Right kidney (tissue), 1 donor: ENCODE data around the gene FBXO3.

ENCODE experiments used
- DNase-seq: peaks from one replicate; pipeline ENCODE4 v3.0.0-alpha.2; 2016

The FBXO3 gene

DNA sequence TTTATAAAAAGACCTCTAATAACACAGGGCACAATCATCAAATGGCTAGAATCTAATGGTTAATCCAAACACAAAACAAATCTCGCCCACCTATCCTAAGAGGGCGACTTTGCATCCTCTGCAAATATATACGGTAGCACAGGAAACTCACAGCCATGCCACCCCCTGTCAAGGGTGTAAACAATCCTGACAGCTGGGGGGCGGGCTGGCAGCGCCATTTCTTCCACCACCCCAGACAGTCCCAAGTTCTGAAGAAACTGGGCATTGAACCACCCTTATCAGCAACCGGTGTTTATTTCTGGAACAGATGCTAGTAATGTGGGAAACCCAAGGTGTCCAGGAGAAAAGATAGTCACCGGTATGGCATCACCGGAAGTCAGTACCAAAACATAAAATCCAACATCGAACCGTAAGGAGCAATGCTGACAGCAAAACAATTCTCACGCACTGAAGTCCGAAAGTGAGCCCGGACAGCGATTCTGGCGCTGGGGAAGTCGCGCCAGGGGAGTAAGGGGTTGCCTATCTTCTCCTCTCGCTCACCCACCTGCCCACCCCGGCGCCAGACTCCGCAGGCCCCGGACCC lies 825 bp downstream of the FBXO3 start:
- DNase-seq: no peak

GRCh38 chr11:33772870-33773269 lies 1.4 kb downstream of the FBXO3 start:
- DNase-seq: no peak

DNA sequence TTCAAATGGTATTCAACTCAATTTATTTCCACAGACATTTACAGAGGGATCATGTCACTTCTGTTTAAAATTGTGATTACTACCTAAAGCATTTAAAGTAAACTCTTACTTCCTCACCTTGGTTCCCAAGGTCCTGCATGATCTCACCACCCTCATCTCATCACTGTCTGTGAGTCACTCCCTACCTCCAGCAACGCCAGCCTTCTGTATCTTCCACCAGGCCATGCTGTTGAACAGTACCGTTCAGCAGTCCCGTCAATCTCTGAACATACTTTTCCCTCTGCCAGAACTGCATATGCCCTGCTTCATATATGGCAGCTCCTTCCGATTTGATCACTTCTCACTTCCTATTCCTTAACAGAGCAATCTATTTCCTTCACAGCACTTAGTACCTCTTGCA lies 2.0 kb downstream of the FBXO3 start:
- DNase-seq: no peak

DNA sequence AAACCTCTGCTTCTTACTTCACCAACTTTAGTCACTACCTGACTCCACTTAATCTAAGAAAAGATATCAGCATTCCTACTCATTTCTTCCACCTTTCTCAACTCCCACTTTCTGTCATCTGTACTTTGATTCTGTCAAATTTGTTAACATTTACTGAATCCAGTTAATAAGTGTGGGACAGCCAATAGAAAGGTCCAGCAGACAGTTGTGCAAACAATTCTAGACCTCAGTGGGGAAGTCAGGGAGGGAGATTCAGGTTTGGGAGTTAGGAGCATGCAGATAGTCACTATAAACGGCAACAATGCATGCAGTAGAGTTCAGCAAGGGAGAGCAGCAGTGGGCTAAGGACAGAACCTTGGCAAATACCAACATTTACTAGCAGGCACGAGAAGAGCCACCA lies 4.1 kb downstream of the FBXO3 start:
- no peak for DNase-seq

DNA sequence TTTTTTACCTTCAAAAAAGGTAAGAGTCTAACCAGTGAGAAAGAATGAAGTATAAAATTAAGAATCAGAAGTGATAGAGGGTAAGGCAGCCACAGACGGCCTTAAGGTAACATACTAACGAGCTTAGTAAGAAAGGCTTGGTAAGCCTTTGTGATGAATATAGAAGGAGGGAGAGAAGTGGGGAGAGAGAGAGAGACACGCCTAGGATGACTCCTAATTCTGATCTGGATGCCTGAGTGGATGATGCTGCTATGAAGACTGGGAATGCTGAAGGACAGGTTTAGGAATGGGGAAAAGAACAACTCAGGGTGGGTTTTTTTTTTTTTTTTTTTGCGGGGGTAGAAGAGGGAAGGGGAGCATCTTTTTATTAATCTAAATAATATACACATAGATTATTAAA lies 4.8 kb downstream of the FBXO3 start:
- no peak for DNase-seq

- no peak for DNase-seq
These were observed 6.7 kb downstream of the FBXO3 start for GRCh38 chr11:33767624-33768023.

DNA sequence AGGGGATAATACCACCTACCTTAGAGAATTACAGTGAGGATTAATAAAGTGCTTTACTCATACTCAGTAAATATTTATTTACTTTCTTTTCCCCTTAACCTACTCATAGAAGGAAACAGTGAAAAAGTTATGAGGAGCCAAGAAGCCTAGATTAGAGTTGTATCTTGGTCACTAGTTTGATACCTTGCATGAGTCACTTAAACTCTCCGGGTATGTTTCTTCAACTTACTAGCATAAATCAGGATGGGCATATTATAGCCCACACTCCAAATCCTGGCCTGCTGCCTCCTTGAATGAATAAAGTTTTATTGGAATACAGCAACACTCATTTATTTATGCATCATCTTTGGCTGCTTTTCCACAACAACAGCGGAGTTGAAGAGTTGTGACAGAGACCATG lies 8.2 kb downstream of the FBXO3 start:
- no peak for DNase-seq

GRCh38 chr11:33761471-33761870 lies 12.8 kb downstream of the FBXO3 start:
- DNase-seq: no peak

DNA sequence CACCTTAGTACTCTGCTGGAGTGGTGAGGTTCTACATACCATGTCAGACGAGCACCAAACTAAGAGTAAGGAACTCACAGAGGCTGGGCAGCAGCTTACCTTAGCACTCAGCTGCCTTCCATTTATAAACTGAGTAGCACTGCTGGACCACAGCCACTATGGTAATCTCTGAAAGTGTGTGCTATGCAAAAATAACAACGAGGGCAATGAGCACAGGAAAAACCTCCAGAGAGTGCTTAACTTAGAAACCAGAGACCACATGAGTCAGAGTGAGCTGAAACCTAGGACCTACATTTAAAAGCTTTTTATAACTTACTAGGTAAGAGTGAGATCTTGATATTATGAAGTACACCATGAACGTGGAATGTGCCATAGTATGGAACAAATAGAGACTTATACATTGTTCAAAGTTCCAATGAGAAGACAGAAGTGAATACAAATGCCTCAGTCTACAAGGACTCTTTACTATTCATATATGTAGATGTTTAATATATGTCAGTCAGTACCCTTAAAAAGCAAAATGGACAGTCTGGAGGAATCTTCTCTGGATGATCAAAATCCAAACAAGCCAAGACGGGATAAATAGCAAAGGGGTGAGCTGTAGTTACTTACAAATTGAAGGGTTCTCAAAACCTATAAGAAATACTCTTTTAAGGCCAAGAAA lies 20.9 kb downstream of the FBXO3 start:
- DNase-seq: no peak

GRCh38 chr11:33751878-33752277 lies 22.4 kb downstream of the FBXO3 start:
- no peak for DNase-seq

DNA sequence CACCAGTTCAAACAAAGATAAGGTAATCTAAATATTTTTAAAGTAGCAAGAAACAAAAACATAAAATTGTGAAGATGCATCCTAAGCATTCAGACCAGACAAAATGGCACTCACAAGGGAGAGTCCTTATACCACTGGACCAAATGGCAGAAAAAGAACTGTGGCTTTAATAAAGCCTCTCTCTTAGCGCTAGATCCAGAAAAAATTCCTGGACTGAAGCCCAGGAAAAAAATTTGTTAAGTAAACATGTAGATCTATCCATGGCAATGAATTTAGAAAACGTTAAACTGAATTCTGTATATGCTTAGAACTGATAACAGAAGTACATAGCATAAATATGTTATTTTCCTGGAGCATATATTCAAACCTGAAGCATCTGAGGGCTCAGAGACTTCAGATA lies 26.3 kb downstream of the FBXO3 start:
- DNase-seq: no peak

- no peak for DNase-seq
These were observed 31.0 kb downstream of the FBXO3 start for GRCh38 chr11:33743291-33743690.

DNA sequence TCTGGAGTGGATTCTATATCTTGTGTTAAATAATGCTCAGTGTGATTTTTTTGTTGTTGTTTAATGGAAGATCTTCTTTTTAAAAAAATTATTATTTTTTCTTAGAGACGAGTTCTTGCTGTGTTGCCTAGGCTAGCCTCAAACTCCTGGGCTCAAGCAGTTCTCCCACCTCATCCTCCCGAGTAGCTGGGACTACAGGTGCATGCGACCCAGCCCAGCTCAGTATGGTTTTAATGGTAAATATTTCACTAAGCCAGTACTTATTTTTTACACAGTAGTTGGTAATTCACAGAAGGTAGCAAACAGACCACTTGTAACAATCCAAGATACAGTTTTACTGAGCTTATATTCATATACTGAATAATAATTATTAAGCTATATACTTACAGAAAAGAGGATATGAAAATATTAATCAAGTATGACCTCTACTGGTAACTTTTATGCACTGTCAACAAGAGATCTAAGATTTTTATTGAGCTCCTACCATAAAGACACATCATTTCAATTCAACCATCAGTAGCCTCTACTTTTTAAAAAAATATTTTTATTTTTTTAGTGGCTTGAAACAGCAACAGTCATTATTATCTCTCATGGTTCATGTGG lies 32.0 kb downstream of the FBXO3 start:
- no peak for DNase-seq

GRCh38 chr11:33741806-33742205 lies 32.5 kb downstream of the FBXO3 start:
- no peak for DNase-seq

DNA sequence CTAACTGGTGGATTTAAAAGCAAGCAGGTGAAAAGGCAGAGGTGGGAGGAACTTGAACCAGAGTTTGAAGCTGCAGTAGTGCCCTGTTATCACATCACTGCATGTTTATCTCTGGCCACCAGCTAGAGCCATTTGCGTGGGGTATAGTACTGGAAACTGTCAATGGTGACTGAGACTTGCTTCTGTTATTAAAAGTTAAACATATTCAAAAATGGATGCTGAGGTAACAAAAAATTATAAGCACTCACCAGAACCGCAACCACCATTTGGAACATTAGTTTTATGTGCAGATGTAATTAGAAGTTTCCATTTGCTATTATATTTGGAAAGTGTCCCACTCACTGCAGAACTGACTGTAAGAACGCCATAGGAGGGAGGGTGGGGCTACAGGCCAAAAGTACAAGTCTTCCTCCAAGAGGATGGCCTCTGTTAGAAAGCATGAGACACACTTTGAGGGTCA lies 36.9 kb downstream of the FBXO3 start:
- no peak for DNase-seq

- peak; percentile 90 for DNase-seq
These were observed 38.0 kb downstream of the FBXO3 start, which contains the start of gene CD59 for GRCh38 chr11:33736148-33736812. Gene CD59 (minus strand): TSS chr11:33736423. CDS start chr11:33722445, 13,978 bp downstream.

DNA sequence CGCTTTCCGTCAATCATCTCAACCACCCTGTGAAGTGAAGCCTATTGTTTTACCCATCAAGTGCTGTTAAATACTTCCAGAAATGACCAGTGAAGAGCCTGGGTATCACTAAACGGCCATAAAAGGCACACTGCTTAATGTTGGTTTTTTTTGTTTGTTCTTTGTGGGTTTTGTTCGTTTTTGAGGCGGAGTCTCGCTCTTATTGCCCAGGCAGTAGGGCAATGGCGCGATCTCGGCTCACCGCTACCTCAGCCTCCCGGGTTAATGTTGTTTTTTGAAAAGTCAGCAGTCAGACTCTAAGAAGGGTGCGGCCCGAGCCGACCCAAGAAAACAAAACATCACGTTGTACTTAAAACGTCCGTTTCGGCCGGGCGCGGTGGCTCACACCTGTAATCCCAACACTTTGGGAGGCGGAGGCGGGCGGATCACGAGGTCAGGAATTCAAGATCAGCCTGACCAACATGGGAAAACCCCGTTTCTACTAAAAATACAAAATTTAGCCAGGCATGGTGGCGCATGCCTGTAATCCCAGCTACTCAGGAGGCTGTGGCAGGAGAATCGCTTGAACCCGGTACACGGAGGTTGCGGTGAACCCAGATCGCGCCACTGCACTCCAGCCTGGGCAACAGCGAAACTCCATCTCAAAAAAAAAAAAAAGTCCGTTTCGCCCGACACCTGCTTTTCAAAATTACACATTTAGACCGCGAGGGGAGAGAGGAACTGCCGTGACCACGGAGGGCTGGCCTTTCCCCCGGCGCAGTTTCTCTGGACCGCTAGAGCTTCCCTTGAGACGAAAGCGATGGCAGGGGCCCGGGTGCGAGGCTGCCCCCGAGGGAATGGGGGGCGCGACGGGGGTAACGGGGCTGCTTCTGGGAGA lies 38.8 kb downstream of the FBXO3 start:
- peak; percentile 66 for DNase-seq

DNA sequence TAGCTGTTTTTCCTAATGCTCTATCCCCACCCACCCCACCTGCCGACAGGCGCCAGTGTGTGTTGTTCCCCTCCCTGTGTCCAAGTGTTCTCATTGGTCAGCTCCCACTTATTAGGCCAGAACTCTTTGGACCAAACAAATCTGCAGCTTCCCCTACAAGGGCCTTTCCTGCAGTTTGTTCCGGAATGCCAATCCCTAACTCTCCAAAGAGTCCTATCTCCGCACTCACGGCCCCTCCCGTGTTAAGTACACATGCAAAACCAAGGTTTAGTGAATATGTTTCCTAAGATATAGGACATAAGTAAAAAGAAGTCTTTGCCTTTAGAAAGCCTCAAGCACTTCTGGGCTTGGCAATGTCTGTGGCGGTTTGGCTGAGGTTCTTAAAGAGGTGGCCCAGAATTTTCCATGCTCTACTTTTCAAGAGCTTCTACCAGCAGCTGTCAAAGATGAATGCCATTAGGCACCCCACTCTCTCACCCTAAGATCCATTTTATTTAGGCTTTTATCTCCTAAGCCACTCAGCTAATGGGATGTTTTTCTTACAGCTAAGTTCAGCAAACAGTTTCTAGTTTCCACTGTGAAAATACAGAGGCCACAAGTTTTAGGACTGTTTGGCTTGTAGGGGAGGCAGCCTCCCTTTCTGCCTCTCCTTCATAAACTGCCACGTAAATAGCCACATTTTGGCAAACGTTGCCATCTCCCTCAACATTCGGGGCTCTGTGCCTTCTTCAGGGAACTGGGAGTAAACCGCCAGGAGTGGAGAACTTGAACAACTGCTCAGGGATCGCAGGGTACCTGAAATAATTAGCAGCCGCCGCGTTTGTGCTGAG lies 39.7 kb downstream of the FBXO3 start:
- no peak for DNase-seq

GRCh38 chr11:33733980-33734379 lies 40.3 kb downstream of the FBXO3 start:
- no peak for DNase-seq

- DNase-seq: no peak
These were observed 42.4 kb downstream of the FBXO3 start for GRCh38 chr11:33731723-33732531.

GRCh38 chr11:33730716-33731115 lies 43.6 kb downstream of the FBXO3 start:
- no peak for DNase-seq
